Stimulated activated CD4-positive, alpha-beta T cell treated with anti-CD3 and anti-CD28 coated beads, Interleukin-15, amount 100 ng/mL, for 48 hours (primary cell): ENCODE data around the gene ACSF3.

Experiments
- DNase-seq, 2 donors: peaks; one replicate each; pipeline ENCODE4 v3.0.0-alpha.2; 2020; ENCODE audit warnings: low read depth in 2 of 2

ACSF3 gene

GRCh38 chr16:89131783-89132182 lies 38.1 kb downstream of the ACSF3 start:
- DNase-seq: no peak

- no peak for DNase-seq
These were observed 38.7 kb downstream of the ACSF3 start for GRCh38 chr16:89132194-89133005.

GRCh38 chr16:89133457-89134127 lies 39.9 kb downstream of the ACSF3 start:
- no peak for DNase-seq

- no peak for DNase-seq
These were observed 40.6 kb downstream of the ACSF3 start for GRCh38 chr16:89134269-89134668.

- no peak for DNase-seq
These were observed 41.5 kb downstream of the ACSF3 start for GRCh38 chr16:89135166-89135565.

- DNase-seq: no peak
These were observed 42.5 kb downstream of the ACSF3 start for GRCh38 chr16:89135971-89136765.

GRCh38 chr16:89136931-89137330 lies 43.3 kb downstream of the ACSF3 start:
- no peak for DNase-seq

- no peak for DNase-seq
These were observed 44.2 kb downstream of the ACSF3 start for GRCh38 chr16:89137666-89138512.

- DNase-seq: no peak
These were observed 44.8 kb downstream of the ACSF3 start for GRCh38 chr16:89138513-89138795.

- no peak for DNase-seq
These were observed 45.3 kb downstream of the ACSF3 start for GRCh38 chr16:89138843-89139520.

- DNase-seq: no peak
These were observed 46.3 kb downstream of the ACSF3 start for GRCh38 chr16:89139907-89140361.

GRCh38 chr16:89140401-89140800 lies 46.7 kb downstream of the ACSF3 start:
- no peak for DNase-seq

GRCh38 chr16:89140981-89141883 lies 47.6 kb downstream of the ACSF3 start:
- no peak for DNase-seq

GRCh38 chr16:89141884-89142267 lies 48.2 kb downstream of the ACSF3 start:
- DNase-seq: no peak

- no peak for DNase-seq
These were observed 49.0 kb downstream of the ACSF3 start for GRCh38 chr16:89142474-89143195.

- no peak for DNase-seq
These were observed 49.6 kb downstream of the ACSF3 start for GRCh38 chr16:89143201-89143741.

GRCh38 chr16:89143911-89144675 lies 50.4 kb downstream of the ACSF3 start:
- no peak for DNase-seq

- DNase-seq: no peak
These were observed 51.0 kb downstream of the ACSF3 start for GRCh38 chr16:89144681-89145080.
